Measurements from ENCODE around the gene MBD3L3. TPM values are rescaled to one million over a fixed set of nuclear protein-coding genes. Genes with fewer than 3 reads are reported as not detected.

Gene MBD3L3
- total and polyA plus RNA-seq, 10 of the 15 experiments (the other 5 are each of a cell fraction or from before 2014, with no cell fraction given): not detected

DNA sequence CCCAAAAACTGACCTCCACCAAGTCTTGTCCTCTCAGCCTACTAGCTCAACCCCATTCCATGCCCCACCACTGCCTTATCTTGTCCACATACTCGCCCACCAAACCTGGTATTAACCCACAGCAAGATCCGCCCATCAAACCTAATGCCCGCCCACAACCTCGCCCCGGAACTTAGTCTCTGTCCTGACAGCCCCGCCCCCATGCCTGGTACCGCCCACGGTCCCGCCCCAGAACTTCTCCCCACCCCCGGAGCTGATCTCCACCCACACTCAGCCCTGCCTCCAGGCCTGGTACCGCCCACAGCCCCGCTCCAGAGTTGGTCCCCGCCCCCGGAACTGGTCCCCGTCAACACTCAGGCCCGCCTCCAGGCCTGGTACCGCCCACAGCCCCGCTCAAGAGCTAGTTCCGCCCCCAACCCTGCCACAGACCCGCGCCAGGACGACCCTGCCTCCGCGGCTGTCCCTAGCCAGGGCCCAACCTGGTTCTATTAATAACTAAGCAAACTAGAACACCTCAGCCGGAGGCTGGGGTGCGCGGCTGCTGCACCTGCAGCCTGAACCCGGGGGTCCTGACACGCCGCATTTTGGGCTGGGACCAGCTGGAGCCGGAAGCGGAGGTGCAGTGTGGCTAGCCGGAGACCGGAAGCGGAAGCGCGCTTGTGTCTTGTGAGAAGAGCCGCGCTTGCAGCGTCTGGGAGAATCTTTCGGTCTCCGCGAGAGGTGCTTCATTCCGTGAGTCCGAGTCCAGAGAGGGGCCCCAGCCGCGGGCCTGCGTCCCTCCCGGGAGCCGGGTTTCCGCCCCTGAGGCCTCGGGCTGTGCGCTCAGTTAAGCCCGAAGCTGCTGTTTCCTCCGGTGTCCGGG, 10.8 kb upstream of the MBD3L3 start, which contains the start of gene ZNF557 (continued):
- TF ChIP-seq BMI1 (IDR thresholded peaks at IDR 0.05; ENCODE audit: borderline replicate concordance) (no peak), TCF12 (IDR thresholded peaks at IDR 0.05; ENCODE audit: low read depth, low read length) (peak; percentile 12; the same call in 1 of the 2 replicates), RAD21 (IDR thresholded peaks at IDR 0.05; ENCODE audit: insufficient read depth, low read depth, low read length) (no peak), BCL11A (IDR thresholded peaks at IDR 0.05; ENCODE audit: low read depth, low read length) (0 out of 2 replicates have a peak, but pooled peaks have one; percentile 2), KLF5 (IDR thresholded peaks at IDR 0.05; ENCODE audit: partially characterized antibody) (peak; percentile 80), NR2C2 (IDR thresholded peaks at IDR 0.05; ENCODE audit: borderline replicate concordance, control insufficient read depth, insufficient read length, low read depth) (no peak), MTA2 (IDR thresholded peaks at IDR 0.05; ENCODE audit: low read depth) (no peak), SIX5 (IDR thresholded peaks at IDR 0.05; ENCODE audit: low read depth, low read length, severe bottlenecking) (no peak), SRF (IDR thresholded peaks at IDR 0.05; ENCODE audit: low read depth in 2 of 2, low read length in 2 of 2) (peak; percentile 14 to 50; a peak in 1 of 4 replicates), RCOR1 (conservative IDR thresholded peaks at IDR 0.05; ENCODE audit: low read depth, low read length) (no peak), SREBF1 (IDR thresholded peaks at IDR 0.05; ENCODE audit: low read length) (peak; percentile 31; the same call in 1 of the 2 replicates), PML (IDR thresholded peaks at IDR 0.05; ENCODE audit: low read length) (peak; percentile 91), WRNIP1 (IDR thresholded peaks at IDR 0.05; ENCODE audit: borderline replicate concordance, low read depth, low read length) (0 out of 2 replicates have a peak, but pooled peaks have one; percentile 55), ATF7 (IDR thresholded peaks at IDR 0.05; ENCODE audit: low read depth) (peak; percentile 46; the same call in 1 of the 2 replicates), SMAD5 (IDR thresholded peaks at IDR 0.05; ENCODE audit: low read depth) (peak; percentile 86; the same call in 1 of the 2 replicates), POU2F2 (IDR thresholded peaks at IDR 0.05; ENCODE audit: borderline replicate concordance, low read depth, low read length) (no peak), FOXK2 (IDR thresholded peaks at IDR 0.05) (peak; percentile 42; the same call in 1 of the 2 replicates)
- TF ChIP-seq, protein P1, sequence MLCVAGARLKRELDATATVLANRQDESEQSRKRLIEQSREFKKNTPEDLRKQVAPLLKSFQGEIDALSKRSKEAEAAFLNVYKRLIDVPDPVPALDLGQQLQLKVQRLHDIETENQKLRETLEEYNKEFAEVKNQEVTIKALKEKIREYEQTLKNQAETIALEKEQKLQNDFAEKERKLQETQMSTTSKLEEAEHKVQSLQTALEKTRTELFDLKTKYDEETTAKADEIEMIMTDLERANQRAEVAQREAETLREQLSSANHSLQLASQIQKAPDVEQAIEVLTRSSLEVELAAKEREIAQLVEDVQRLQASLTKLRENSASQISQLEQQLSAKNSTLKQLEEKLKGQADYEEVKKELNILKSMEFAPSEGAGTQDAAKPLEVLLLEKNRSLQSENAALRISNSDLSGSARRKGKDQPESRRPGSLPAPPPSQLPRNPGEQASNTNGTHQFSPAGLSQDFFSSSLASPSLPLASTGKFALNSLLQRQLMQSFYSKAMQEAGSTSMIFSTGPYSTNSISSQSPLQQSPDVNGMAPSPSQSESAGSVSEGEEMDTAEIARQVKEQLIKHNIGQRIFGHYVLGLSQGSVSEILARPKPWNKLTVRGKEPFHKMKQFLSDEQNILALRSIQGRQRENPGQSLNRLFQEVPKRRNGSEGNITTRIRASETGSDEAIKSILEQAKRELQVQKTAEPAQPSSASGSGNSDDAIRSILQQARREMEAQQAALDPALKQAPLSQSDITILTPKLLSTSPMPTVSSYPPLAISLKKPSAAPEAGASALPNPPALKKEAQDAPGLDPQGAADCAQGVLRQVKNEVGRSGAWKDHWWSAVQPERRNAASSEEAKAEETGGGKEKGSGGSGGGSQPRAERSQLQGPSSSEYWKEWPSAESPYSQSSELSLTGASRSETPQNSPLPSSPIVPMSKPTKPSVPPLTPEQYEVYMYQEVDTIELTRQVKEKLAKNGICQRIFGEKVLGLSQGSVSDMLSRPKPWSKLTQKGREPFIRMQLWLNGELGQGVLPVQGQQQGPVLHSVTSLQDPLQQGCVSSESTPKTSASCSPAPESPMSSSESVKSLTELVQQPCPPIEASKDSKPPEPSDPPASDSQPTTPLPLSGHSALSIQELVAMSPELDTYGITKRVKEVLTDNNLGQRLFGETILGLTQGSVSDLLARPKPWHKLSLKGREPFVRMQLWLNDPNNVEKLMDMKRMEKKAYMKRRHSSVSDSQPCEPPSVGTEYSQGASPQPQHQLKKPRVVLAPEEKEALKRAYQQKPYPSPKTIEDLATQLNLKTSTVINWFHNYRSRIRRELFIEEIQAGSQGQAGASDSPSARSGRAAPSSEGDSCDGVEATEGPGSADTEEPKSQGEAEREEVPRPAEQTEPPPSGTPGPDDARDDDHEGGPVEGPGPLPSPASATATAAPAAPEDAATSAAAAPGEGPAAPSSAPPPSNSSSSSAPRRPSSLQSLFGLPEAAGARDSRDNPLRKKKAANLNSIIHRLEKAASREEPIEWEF (IDR thresholded peaks at IDR 0.05; ENCODE audit: insufficient replicate concordance, low read depth, low read length): no peak
- TF ChIP-seq, protein P2, sequence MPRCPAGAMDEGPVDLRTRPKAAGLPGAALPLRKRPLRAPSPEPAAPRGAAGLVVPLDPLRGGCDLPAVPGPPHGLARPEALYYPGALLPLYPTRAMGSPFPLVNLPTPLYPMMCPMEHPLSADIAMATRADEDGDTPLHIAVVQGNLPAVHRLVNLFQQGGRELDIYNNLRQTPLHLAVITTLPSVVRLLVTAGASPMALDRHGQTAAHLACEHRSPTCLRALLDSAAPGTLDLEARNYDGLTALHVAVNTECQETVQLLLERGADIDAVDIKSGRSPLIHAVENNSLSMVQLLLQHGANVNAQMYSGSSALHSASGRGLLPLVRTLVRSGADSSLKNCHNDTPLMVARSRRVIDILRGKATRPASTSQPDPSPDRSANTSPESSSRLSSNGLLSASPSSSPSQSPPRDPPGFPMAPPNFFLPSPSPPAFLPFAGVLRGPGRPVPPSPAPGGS (IDR thresholded peaks at IDR 0.05; ENCODE audit: borderline replicate concordance, insufficient read depth, low read depth, low read length, poor library complexity, severe bottlenecking): no peak
- TF ChIP-seq, protein P3, sequence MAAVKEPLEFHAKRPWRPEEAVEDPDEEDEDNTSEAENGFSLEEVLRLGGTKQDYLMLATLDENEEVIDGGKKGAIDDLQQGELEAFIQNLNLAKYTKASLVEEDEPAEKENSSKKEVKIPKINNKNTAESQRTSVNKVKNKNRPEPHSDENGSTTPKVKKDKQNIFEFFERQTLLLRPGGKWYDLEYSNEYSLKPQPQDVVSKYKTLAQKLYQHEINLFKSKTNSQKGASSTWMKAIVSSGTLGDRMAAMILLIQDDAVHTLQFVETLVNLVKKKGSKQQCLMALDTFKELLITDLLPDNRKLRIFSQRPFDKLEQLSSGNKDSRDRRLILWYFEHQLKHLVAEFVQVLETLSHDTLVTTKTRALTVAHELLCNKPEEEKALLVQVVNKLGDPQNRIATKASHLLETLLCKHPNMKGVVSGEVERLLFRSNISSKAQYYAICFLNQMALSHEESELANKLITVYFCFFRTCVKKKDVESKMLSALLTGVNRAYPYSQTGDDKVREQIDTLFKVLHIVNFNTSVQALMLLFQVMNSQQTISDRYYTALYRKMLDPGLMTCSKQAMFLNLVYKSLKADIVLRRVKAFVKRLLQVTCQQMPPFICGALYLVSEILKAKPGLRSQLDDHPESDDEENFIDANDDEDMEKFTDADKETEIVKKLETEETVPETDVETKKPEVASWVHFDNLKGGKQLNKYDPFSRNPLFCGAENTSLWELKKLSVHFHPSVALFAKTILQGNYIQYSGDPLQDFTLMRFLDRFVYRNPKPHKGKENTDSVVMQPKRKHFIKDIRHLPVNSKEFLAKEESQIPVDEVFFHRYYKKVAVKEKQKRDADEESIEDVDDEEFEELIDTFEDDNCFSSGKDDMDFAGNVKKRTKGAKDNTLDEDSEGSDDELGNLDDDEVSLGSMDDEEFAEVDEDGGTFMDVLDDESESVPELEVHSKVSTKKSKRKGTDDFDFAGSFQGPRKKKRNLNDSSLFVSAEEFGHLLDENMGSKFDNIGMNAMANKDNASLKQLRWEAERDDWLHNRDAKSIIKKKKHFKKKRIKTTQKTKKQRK (IDR thresholded peaks at IDR 0.05; ENCODE audit: low read depth, low read length): no peak

Data from GM12878 (cell line).